SH-SY5Y (cell line): ENCODE results near the gene PTPRM.

Experiments
- GATA2 ChIP-seq: IDR thresholded peaks from 2 replicates; pipeline ENCODE4 v1.6.1; 2011; ENCODE audit warnings: mild to moderate bottlenecking, low read depth, low read length
- GATA3 ChIP-seq: IDR thresholded peaks from 2 replicates; pipeline ENCODE4 v1.6.1; 2011; ENCODE audit warnings: low read depth, mild to moderate bottlenecking, low read length, moderate library complexity

DNA sequence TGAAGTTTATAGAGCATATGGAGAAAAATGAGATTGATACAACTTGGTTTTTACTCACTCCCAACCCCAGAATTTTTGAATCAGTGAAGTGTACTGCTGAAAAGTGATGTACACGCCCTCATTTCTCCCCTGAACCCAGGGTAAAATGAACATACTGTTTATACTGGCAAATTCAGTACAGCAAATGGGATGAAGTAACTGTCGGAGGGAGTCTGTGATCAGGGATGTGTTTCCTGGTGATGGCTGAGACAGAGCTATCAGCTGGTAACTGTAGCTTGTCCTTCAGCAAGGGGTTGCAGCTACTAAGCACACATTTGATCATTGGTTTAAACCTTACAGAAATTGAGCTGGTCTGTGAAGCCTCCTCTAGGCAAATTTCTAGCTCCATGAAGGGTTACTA, 191.6 kb downstream of the PTPRM start:
- no peak for TF ChIP-seq GATA2
- TF ChIP-seq GATA3: no peak
